HG03095 (cell line): ENCODE results near the gene TRMT112.
A peak's percentile ranks its signal among the peaks of the same experiment; 100 is the strongest.

Experiments
- ATAC-seq: cut with Tn5 transposase; IDR thresholded peaks from one replicate; pipeline ENCODE4 v1.9.1; 2021; ENCODE audit warnings: moderate library complexity; ENCODE audit not compliant: unreplicated experiment

TRMT112 gene

DNA sequence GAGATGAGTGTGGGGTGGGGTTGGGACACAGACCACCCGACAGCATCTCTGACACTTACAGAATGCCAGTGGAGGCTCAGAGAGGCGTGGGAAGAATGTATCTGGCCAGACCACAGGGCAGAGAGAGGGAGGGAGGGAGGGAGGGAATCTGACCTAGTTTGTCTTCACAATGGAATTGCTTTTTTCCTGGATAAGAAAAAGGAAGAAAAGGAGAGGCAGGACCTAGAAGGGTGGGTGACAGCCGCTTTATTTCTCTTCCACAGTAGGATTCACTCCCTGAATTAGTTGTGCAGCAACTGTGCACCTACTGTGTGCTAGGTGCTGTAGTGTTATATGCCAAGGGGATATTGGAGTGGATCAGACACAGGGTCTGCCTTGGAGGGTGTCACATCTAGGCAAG lies 22.6 kb downstream of the TRMT112 start:
- ATAC-seq: no peak

DNA sequence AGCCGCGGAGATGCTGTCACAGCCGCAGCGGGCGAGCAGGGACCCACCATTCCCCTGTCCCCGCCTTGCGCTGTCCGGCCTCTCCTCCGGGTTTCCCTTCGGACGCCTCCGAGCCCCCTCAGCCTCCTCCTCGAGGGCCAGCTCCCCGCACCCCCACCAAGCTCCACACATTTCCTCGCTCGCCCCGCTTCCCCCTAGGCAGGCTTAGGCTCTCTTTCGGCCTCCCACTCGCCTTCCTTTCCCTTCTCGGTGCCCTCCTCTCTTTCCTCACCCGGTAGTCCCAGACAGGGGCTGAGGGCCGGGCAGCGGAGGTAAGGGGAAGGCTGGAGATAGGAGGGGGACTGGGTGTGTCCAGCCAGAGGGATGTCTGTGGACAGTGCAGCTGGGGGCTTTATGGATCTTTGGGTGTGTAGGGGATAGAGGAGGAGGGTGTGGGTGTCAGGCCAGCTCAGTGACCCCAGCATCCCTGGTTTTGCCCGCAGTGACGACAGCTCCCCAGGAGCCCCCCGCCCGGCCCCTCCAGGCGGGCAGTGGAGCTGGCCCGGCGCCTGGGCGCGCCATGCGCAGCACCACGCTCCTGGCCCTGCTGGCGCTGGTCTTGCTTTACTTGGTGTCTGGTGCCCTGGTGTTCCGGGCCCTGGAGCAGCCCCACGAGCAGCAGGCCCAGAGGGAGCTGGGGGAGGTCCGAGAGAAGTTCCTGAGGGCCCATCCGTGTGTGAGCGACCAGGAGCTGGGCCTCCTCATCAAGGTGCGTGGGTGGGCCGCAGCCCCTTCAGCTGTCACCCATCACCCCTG lies 24.7 kb downstream of the TRMT112 start:
- ATAC-seq: no peak

DNA sequence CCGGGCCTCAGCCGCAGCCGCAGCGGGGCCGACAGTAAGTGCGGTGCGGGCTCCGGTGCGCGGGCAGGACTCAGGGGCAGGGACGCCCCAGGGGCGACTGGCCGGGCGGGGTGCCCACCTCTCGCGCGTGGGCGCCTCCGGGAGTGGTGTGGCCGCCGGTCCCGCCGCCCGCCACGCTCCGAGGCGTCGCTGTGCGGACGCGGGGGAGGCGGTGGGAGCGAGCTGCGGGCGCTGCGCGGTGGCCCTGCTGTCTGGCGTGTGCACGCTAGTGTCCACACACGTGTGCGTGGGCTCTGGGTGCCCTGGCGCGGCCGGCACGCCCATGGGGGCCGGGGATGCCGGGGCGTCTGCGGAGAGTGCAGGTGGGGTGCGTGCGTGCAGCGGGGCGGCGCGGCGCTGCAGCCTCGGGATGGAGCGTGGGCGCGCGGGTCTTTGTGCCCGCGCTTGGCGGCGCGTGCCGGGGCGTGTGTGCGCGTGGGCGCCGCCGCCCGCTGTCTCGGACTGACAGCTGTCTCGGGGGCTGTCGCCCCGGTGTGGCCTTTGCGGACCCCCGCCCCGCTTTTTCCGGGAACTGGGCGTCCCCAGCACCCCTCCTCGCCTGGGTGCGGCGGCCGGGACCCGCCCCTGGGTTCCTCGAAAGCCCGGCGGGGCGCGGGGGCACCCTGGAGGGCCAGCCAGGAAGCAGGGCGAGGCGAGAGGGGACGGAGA lies 25.5 kb downstream of the TRMT112 start:
- ATAC-seq: no peak

DNA sequence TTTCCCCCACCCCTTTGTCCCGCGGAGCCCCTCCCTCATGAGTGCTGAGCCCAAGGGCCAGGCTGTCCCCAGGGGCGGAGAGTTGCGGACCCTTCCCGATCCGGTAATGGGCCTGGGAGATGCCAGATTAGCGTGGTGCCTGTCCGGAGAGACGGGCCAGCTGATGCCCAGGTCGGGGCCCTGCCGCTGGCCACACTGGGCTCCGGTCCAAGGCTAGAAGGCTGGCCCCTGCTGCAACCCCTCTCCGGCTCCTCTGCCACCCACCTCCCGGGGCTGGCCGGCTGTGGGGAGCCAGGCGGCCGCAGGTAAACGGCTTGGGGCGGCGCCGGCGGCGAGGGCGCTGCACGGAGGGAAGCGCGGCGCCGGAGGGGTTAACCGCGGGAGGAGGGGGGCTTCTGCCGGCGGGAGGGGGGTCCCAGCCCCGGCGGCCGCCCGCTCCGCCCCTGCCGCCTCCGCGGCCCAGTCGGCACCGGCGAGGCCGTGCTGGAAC lies 26.1 kb downstream of the TRMT112 start, which contains the start of gene KCNK4:
KCNK4 (plus strand) TSS at position 41 of the 490 bp plus-strand sequence. CDS start 1,717 bp downstream, outside the sequence.
- ATAC-seq: no peak

DNA sequence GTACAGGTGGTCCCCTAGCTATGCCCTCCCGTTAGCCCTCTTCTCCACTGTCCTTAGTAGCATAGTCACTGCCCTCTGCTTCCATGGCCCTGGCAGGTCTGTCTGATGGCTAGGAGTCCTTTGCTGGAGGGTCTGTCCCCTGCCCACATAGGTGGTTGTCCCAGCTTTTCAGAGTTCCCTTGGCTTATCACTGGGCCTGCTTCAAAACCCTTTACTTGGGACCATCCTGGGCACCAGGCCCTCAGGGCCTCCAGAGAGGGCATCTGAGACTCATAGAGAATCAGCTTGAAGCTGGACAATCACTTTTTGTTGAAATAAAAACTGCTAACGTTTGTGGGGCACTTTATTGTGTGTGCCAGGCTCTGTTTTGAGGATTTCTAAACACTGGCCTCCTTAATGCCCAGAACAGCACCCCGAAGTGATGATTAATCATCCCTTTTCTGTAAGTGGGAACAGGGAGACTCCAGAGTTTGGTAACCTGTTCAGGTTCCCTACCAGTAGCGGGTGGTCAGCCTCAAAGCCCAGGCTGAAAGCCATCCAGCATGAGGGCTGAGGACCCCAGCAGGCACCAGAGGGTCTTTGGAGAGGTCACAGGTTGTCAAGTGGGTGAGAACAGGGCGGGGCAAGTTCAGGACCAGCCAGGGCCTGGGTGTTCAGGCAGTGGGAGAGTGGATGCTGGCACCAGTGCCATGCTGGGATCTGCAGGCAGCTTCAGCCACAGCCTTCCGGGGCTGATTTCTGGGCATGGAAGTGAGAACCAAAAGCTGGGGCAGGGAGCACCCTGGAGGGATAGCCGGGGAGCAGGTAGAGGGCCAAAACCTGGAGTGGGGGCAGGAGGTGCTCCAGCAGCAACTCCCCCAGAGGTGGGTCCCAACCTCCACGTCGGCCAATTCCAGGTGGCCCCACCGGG lies 26.8 kb downstream of the TRMT112 start:
- ATAC-seq: no peak

DNA sequence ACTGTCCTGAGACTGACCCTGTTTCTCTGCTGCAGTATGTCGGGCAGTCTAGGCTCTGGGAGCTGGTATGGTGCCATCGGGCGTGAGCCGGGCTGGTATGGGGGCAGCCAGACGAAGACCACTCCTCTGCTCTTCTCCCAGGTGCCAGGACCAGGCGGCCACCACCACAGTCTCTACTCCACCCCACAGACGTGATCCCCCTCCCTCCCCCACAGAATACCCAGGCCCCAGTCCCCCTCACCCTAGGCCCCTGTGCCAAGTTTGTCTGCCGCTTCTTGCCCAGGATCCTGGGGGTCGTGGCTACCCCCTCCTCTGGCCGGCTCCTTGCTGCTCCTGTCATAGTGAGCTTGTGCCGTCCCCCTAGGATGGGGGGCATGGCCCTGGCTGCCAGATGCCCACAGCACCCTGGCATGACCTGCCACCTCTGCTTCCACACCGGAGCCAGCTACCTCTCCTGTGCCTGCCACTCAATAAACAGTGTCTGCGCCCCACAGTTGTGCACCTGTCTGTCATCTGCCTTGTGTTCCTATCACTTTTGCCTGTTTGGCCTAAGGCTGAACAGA lies 28.3 kb downstream of the TRMT112 start:
- no peak for ATAC-seq

DNA sequence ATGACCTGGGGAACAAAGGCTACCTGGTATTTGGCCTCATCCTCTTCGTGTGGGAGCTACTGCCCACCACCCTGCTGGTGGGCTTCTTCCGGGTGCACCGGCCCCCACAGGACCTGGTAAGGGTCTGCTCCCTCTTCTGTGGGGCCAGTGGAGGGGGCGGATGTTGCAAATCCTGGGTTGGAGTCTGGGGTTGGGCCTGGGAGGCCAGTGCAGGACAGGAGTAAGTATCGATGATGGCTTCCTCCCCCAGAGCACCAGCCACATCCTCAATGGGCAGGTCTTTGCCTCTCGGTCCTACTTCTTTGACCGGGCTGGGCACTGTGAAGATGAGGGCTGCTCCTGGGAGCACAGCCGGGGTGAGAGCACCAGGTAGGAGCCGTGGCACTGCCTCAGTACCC lies 29.0 kb downstream of the TRMT112 start:
- no peak for ATAC-seq

DNA sequence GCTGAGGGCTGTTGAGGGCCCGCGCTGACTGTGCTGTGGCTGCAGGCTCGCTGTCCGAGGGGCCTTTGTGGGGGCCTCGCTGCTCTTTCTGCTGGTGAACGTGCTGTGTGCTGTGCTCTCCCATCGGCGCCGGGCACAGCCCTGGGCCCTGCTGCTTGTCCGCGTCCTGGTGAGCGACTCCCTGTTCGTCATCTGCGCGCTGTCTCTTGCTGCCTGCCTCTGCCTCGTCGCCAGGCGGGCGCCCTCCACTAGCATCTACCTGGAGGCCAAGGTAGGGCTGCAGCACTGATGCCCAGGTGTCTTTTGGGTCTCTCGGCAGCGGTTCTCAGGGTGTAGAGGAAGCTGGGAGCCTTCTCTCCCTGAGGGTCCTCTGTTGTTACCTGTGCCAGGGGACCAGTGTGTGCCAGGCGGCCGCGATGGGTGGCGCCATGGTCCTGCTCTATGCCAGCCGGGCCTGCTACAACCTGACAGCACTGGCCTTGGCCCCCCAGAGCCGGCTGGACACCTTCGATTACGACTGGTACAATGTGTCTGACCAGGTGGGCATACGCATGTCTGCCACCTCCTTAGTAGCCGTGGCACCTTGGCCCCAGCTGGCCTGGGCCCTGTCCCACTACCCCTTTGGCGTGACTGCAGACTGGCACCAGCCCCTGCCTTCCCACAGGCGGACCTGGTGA lies 29.5 kb downstream of the TRMT112 start:
- ATAC-seq: no peak

DNA sequence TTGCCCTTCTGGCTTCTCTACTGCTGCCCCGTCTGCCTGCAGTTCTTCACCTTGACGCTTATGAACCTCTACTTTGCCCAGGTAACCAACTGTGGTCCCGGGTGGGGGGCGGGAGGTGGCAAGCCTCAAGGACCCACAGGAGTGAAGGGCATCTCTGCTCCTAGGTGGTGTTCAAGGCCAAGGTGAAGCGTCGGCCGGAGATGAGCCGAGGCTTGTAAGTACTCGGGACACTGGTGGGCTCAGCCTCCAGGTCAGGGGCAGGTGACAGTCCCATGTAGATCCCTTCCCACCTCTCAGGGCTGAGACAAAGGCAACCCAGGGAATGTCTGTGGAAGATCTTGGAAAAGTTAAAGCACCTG lies 30.6 kb downstream of the TRMT112 start:
- no peak for ATAC-seq

DNA sequence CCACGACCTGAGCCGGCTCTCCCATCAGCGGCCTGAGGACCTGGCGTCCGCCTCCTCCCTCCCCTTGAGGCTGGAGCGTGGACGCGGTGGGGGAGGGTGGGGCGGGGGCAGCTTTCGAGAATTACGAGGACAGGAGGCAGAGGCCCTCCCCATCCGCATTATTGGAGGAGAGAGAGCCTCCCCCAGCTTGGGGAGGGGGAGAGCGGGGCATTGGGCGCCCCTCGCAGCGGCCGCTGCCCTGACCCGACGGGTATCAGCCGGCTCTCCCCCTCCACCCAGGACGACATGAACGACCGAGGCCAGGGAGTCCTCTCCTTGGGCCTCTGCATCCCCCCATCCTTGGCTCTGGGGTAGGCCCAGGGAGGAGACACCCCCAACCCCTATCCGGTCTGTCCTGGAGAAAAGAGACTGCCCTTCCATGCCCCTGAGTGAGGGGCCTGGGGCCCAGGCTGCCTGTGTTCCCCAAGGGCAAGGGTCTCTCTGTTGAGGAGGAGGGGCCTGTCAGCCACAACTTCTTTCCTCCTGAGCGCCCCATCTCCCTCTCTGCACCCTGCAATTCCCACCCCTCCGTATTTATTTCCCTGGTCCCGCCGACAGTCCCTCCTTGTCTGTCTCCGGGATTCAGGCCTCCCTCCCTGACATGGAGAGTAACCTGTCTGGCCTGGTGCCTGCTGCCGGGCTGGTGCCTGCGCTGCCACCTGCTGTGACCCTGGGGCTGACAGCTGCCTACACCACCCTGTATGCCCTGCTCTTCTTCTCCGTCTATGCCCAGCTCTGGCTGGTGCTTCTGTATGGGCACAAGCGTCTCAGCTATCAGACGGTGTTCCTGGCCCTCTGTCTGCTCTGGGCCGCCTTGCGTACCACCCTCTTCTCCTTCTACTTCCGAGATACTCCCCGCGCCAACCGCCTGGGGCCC lies 31.2 kb downstream of the TRMT112 start:
- no peak for ATAC-seq

DNA sequence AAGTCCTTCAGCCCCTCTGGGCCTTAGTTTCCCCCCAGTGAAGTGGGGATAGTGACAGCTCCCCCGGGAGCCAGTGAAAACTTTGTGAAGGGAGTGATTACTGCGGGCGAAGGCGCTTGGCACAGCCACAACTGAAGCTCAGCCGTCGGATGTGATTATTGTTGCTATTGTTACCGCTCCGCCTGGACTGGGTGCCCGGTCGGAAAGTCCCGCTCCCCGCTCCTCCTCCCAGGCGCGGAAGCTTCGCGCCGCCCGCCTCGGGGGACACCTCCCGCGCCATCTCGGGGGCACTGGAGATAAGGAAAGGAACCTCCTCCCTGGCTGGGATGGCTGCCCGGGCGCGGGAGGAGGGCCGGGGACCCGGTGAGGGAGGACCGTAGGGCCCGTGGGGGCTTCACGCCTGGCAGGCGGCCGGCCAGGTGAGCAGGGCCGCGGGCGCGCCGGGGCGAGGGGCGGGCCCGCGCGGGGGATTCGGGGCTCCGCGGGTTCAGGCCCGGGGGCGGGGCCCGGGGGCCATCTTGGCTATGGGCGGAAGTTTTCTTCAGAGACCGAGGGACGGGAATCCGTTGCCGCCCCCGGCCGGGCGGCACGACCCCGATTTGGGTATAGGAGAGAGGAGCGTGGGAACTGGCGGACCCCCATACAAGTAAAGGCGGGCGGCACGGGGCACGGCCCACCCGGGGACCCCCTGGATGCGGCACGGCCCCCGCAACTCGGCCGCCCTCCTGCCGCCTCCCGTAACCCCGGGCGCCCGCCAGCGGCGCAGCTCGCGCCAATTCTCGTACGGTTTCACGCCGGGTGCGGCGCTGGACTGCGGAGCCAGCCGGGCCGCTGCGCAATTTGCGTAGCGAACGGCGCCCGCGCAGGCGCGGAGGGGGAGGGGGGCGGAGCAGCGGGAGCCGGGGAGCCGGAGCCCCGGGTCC lies 32.1 kb downstream of the TRMT112 start, which contains the start of gene GPR137:
GPR137 (plus strand) TSS at position 887 of the 923 bp plus-strand sequence. CDS start 677 bp downstream, outside the sequence.
- peak; percentile 51 for ATAC-seq

DNA sequence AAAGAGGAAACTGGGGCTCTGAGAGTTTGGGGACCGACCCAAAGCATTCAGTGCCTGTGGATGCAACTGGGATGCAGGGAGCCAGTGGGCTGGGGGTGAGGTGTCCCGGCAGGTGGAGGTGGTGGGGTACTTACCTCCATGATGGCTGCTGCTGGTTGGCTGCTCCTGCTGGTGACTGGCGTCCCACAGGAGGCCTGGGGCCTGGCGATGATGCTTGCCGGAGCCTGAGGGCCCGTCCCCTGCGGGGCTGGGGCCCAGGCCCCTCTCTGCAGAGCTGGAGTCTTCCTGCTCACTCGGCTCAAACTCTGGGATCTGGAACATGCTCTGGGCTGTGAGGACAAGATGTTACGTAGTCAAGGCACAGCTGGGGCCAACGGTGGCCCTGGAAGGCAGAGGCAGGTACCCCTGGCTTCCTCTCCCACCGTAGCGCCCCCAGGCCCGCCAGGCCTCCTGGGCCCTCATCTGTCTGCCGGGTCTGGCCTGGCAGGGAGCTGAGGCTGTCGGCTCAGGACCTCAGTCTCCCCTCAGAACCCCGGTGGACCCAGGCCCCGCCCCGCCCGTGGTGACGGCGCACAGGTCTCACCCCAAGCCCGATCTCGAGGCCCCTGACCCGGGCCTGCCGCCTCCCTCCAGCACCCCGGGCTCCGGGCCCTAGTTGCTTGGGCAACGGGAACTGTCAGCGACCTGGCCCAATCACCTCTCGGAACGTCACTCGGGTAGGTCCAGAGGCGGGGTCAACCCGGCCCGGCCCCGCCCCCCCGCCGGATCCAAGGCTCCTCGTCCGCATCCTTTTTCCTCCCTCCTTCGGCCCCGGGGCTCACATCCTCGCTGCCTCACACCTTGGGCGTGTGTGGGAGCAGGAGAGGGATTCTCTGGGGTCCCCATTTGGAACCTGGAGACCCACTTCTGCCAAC lies 33.1 kb downstream of the TRMT112 start, which contains the start of gene BAD:
BAD (minus strand) TSS at position 618 of the 914 bp plus-strand sequence; CDS start at position 321, 297 bp downstream.
- ATAC-seq: peak; percentile 69

DNA sequence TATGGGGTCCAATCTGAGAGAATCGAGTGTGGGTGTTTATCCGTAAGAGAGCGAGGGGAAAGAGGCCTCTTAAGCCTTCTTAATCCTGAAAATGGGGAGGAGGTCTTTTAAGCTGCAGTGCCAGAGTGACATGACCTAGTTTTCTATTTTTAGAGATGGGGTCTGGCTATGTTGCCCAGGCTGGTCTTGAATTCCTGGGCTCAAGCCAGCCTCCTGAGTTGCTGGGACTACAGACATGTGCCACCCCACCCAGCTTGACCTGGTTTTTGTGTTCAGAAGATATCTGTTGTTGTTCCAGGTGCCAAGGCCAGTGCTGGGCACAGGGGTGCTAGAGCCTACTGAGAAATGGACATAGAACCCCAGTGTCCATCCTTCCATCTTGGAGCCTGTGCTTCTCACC lies 34.3 kb downstream of the TRMT112 start:
- ATAC-seq: no peak

DNA sequence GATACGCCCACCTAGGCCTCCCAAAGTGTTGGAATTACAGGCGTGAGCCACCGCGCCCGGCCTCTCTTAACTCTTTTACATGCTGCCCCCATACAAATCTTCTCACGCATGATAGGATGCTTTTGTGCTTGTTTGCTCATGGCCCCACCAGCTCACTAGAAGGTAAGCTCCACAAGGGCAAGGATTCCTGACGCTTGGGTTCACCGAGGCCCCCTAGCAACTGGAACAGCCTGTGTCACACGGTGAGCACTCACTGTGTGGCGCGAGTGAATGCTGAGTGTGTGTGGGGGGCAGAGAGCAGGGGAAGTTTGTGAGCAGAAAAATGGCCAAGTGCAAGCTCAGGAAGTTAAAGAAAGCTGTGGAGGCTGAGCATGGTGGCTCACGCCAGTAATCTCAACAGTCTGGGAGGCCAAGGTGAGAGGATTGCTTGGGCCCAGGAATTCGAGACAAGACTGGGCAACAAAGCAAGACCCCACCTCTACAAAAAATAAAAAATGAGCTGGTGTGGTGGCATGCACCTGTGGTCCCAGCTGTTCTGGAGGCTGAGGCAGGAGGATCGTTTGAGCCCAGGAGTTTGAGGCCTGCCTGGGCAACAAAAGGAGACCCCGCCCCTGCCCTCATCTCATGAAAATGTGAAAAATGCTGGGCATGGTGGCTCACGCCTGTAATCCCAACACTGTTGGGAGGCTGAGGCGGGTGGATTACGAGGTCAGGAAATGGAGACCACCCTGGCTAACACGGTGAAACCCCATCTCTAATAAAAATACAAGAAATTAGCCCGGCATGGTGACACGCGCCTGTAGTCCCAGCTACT lies 35.2 kb downstream of the TRMT112 start:
- ATAC-seq: no peak

DNA sequence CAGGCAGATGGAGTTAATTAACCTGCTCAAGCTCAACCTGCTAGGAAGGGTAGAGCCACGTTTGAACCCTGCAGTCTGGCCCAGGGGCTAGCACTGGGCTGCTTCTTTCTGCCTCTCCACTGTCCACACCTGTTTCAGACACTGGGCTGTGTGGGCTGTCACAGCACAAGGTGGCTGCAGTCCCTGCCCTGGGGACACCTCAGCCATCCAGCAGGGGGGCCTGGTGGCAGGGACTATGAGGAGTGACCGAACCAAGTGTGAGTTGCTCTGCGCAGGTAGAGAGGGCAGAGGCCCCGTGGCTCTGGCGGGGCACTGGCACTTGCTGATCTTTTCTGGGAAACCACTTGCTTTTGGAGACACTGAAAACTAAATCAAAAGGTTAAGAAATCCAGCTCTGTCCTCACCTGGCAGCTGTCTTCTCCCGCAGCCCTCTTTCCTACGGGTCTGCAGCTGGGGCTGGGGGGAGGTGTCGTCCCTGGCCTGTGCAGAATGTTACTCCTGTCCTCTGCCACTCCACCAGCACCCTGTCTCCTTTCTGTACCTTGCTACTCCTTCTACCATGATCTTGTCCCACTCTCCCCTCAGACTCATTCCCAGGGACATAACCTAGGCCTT lies 38.7 kb downstream of the TRMT112 start:
- ATAC-seq: no peak
